Measurements from ENCODE around the gene LIPT2.

DNA sequence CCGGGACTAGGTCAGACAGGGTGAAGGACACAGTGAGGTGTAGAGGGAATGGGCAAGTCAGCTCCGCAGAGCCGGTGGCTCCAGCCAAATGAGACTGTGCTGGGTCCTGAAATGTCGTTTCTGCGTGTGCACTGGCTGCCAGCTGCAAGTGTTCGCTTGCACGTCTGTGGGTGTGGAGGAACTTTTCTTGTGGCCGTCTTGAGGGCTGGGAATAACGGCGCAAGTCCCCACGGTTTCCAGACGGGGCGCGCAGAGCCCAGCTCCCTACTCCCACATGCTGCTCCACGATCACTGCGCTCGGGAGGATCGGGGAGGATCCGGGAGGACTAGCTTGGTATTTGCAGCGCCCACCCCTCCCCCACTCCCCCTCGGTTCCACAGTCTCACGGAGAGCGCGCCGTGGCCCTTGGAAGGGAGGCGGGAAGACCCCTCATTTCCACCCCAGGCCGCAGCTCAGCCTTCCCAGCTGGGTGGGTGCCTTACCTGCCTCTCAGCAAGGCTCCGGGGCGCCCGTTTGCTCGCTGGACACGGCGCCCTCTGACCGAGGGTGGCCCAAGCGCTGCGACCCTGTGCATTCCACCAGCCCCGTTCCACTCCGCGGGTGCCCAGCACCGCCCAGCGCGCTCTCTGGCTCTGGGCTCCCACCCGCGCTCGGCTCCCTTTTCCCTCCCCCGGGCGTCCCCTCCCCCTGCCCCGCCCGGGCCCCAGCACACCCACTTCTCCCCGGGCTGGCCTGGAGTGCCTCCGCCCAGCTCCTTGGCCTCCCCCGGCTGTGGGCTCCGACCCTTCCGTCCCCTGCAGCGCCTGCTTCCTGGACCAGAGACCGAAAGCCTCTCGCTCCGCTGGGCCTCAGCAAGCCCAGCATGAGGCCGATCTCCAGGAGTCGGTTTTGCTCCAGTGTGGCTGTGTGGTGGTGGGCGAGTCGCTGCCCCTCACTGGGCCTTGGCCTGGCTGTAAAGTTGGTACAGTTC is 26.3 kb downstream of the LIPT2 start, which contains the start of gene KCNE3:
- no peak for TF ChIP-seq POLR2A (IDR thresholded peaks at IDR 0.05)
- TF ChIP-seq, protein P1, sequence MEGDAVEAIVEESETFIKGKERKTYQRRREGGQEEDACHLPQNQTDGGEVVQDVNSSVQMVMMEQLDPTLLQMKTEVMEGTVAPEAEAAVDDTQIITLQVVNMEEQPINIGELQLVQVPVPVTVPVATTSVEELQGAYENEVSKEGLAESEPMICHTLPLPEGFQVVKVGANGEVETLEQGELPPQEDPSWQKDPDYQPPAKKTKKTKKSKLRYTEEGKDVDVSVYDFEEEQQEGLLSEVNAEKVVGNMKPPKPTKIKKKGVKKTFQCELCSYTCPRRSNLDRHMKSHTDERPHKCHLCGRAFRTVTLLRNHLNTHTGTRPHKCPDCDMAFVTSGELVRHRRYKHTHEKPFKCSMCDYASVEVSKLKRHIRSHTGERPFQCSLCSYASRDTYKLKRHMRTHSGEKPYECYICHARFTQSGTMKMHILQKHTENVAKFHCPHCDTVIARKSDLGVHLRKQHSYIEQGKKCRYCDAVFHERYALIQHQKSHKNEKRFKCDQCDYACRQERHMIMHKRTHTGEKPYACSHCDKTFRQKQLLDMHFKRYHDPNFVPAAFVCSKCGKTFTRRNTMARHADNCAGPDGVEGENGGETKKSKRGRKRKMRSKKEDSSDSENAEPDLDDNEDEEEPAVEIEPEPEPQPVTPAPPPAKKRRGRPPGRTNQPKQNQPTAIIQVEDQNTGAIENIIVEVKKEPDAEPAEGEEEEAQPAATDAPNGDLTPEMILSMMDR (IDR thresholded peaks at IDR 0.05): no peak
